ENCODE data around the gene DEPDC7. TPM values are rescaled to one million over a fixed set of nuclear protein-coding genes. Genes with fewer than 3 reads are reported as not detected.

DEPDC7 gene
- total and polyA plus RNA-seq, 9 of the 15 experiments (the other 6 are each of a cell fraction or from before 2014, with no cell fraction given), result 5.4 to 19.9 (median 12.0) TPM

GRCh38 chr11:33001751-33002542, 13.7 kb upstream of the DEPDC7 start (continued):
- no peak for TF ChIP-seq REST (IDR thresholded peaks at IDR 0.05; ENCODE audit: borderline replicate concordance)
- no peak for TF ChIP-seq REST (CRISPR knock-in tag; IDR thresholded peaks at IDR 0.05; ENCODE audit: low read depth)
